ENCODE measurements around the gene AADACL2.

DNA sequence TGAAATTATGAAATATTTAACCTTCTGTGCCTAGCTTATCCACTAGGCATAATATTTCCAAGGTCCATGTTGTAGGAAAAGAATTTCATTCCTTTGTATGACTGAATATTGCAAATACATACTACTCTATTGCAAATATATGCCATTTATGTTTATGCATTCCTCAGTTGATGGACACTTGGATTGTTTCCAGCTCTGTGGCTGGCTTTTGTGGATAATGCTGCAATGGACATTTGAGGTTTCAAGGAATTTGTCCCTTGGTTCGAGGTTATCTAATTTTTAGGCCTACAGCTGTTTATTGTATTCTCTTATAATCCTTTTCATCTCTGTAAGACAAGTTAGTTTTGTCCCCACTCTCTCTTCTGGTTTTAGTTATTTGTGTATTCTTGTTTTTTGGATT, 7.7 kb upstream of the AADACL2 start:
- TF ChIP-seq POLR2A (IDR thresholded peaks at IDR 0.05) = no peak
- TF ChIP-seq, protein P1, sequence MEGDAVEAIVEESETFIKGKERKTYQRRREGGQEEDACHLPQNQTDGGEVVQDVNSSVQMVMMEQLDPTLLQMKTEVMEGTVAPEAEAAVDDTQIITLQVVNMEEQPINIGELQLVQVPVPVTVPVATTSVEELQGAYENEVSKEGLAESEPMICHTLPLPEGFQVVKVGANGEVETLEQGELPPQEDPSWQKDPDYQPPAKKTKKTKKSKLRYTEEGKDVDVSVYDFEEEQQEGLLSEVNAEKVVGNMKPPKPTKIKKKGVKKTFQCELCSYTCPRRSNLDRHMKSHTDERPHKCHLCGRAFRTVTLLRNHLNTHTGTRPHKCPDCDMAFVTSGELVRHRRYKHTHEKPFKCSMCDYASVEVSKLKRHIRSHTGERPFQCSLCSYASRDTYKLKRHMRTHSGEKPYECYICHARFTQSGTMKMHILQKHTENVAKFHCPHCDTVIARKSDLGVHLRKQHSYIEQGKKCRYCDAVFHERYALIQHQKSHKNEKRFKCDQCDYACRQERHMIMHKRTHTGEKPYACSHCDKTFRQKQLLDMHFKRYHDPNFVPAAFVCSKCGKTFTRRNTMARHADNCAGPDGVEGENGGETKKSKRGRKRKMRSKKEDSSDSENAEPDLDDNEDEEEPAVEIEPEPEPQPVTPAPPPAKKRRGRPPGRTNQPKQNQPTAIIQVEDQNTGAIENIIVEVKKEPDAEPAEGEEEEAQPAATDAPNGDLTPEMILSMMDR (IDR thresholded peaks at IDR 0.05) = no peak

All from adrenal gland (tissue), 5 donors.